MM.1S (cell line): ENCODE measurements around the gene TNFRSF14.
A peak's percentile ranks its signal among the peaks of the same experiment; 100 is the strongest.

Source experiments
- DNase-seq: peaks from one replicate; pipeline ENCODE4 v3.0.0-alpha.2; 2015
- H2AFZ ChIP-seq: fragments of 300-600 bp; sonication (generic); 2 replicates; pipeline ENCODE4 v1.6.0; 2016; ENCODE audit warnings: antibody characterized with exemption, low read length
- H3F3A ChIP-seq: fragments of 300-600 bp; sonication (generic); 2 replicates; pipeline ENCODE4 v1.6.1; 2016; ENCODE audit warnings: mild to moderate bottlenecking, antibody characterized with exemption, low read length, moderate library complexity, mixed read lengths; ENCODE audit not compliant: insufficient read depth
- H3K27ac ChIP-seq: fragments of 300-600 bp; sonication (generic); 2 replicates; pipeline ENCODE4 v1.5.1; 2016; ENCODE audit warnings: mild to moderate bottlenecking, low read length
- H3K27me3 ChIP-seq: fragments of 300-600 bp; sonication (generic); replicated peaks from 2 replicates; pipeline ENCODE4 v1.6.0; 2016; ENCODE audit warnings: low read length; ENCODE audit not compliant: insufficient read depth
- H3K36me3 ChIP-seq: fragments of 300-600 bp; sonication (generic); replicated peaks from 2 replicates; pipeline ENCODE4 v1.6.1; 2016; ENCODE audit warnings: mild to moderate bottlenecking, low read length, mixed read lengths; ENCODE audit not compliant: insufficient read depth
- H3K4me1 ChIP-seq: fragments of 300-600 bp; sonication (generic); 2 replicates; pipeline ENCODE4 v1.6.1; 2016; ENCODE audit warnings: low read length, mixed read lengths
- H3K4me2 ChIP-seq: fragments of 300-600 bp; sonication (generic); 2 replicates; pipeline ENCODE4 v1.6.0; 2016; ENCODE audit warnings: low read depth, low read length
- H3K4me3 ChIP-seq: fragments of 300-600 bp; sonication (generic); 2 replicates; pipeline ENCODE4 v1.5.1; 2016; ENCODE audit warnings: low read length, mixed read lengths
- H3K79me2 ChIP-seq: fragments of 300-600 bp; sonication (generic); 2 replicates; pipeline ENCODE4 v1.6.1; 2016; ENCODE audit warnings: mixed run types, low read length, mixed read lengths
- H3K9ac ChIP-seq: fragments of 300-600 bp; sonication (generic); 2 replicates; pipeline ENCODE4 v1.6.1; 2016; ENCODE audit warnings: low read length, mixed read lengths
- H3K9me2 ChIP-seq: fragments of 300-600 bp; sonication (generic); replicated peaks from 2 replicates; pipeline ENCODE4 v1.6.1; 2016; ENCODE audit warnings: mild to moderate bottlenecking, low read length, mixed read lengths; ENCODE audit not compliant: insufficient read depth
- H3K9me3 ChIP-seq: fragments of 300-600 bp; sonication (generic); replicated peaks from 2 replicates; pipeline ENCODE4 v1.6.1; 2016; ENCODE audit warnings: mild to moderate bottlenecking, low read length, mixed read lengths; ENCODE audit not compliant: insufficient read depth
- H4K20me1 ChIP-seq: fragments of 300-600 bp; sonication (generic); 2 replicates; pipeline ENCODE4 v1.6.1; 2016; ENCODE audit warnings: mild to moderate bottlenecking, low read length, moderate library complexity, mixed read lengths; ENCODE audit not compliant: insufficient read depth
- CTCF ChIP-seq: fragments of 300-600 bp; sonication (generic); IDR thresholded peaks from 2 replicates; pipeline ENCODE4 v1.5.1; 2016; ENCODE audit warnings: antibody characterized with exemption, low read length, mixed read lengths
- EZH2 ChIP-seq: fragments of 300-600 bp; sonication (generic); optimal IDR thresholded peaks from 2 replicates; pipeline ENCODE3; 2017; ENCODE audit warnings: low read depth, mild to moderate bottlenecking, antibody characterized with exemption, low read length, mixed read lengths
- EZH2phosphoT487 ChIP-seq: fragments of 300-600 bp; sonication (generic); IDR thresholded peaks from 2 replicates; pipeline ENCODE4 v1.6.1; 2018; ENCODE audit warnings: antibody characterized with exemption, low read length

Gene TNFRSF14

DNA sequence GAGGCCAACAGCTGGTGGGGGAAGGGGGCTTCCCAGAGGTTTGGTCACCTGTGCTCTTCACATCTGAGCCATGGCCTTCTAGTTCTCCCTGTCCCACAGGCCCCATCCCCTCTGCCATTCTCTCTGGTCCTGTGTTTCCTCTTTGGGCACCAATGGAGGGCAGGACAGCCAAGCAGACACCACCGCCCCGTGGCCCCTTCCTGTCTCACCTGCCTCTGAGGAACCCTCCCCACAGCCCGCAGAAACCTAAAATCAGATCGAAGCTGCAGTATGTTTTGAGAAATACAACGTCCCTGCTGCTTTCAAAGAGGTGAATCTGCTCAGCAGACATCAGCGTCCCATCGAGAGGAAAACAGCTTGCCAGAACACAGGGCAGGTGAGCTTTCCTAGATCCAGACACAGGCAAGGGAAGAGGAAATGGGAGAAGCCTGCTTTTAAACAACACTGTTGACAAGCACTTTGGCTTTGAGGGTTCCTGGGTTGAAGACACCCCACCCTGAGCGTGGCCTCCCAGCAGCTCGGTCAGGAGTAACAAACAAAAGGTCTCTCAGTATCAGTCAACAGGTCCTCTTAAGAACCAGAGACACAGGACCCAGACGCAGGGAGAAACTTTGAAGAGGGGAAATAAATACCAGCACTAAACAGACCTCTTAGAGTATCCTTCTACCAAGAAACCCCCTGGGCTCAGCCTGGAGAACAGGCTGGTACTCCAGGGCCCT is 32.1 kb upstream of the TNFRSF14 start:
- Histone ChIP-seq H3K27ac (no peak overlapping the region), H3K79me2 (peaks cover 54% of the 10 kb centered on the region), H3K4me3 (no peak overlapping the region), H3K9ac (no peak overlapping the region), H4K20me1 (peaks cover 24% of the 10 kb centered on the region; the same call in 1 of the 2 replicates), H3F3A (no peaks in the 10 kb centered on the region), H2AFZ (no peak overlapping the region), H3K27me3 (peaks cover 22% of the 10 kb centered on the region), H3K4me1 (peaks cover 13% of the 10 kb centered on the region), H3K9me2 (no peaks in the 10 kb centered on the region), H3K36me3 (no peaks in the 10 kb centered on the region; the same call in 1 of the 2 replicates), H3K4me2 (no peak overlapping the region), H3K9me3 (no peaks in the 10 kb centered on the region)
- TF ChIP-seq CTCF = no peak
- TF ChIP-seq EZH2 = no peak
- no peak for TF ChIP-seq EZH2phosphoT487
- no peak for DNase-seq

DNA sequence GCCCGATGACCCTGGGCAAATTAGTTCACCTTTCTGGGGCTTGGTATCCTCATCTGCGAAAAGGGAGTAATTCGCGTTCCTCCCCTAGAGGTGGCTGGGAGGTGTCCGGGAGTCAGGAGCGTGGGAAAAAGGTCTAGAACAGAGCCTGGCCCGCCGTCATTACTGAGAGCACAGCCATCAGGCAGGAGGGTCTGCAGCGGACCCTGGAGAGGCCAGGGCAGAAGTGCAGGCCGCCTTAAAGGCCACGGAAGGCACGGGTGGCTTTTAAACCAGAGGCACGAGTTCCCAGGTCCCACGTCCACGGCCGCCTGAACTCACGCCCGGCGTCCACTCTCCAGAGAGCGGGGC is 30.6 kb upstream of the TNFRSF14 start:
- Histone ChIP-seq H3K4me3 (peak overlapping the region; percentile 92), H3K79me2 (peaks cover 54% of the 10 kb centered on the region), H2AFZ (no peak overlapping the region), H3K4me1 (peaks cover 13% of the 10 kb centered on the region), H3K4me2 (peak overlapping the region; percentile 95), H3K27ac (no peak overlapping the region), H4K20me1 (peaks cover 24% of the 10 kb centered on the region; the same call in 1 of the 2 replicates), H3K9me2 (no peaks in the 10 kb centered on the region), H3K9ac (peak overlapping the region; percentile 78), H3K36me3 (no peaks in the 10 kb centered on the region; the same call in 1 of the 2 replicates), H3K27me3 (peaks cover 31% of the 10 kb centered on the region), H3F3A (no peaks in the 10 kb centered on the region), H3K9me3 (no peaks in the 10 kb centered on the region)
- DNase-seq = no peak
- no peak for TF ChIP-seq EZH2phosphoT487
- no peak for TF ChIP-seq CTCF
- TF ChIP-seq EZH2 = no peak

- no peaks in the 10 kb centered on the region; the same call in 1 of the 2 replicates for H3K36me3 ChIP-seq
- H3F3A ChIP-seq = no peaks in the 10 kb centered on the region
- peaks cover 38% of the 10 kb centered on the region for H3K27me3 ChIP-seq
- peak within 1 kb of the TSS; percentile 92 for H3K4me3 ChIP-seq
- H3K4me2 ChIP-seq = peak within 1 kb of the TSS; percentile 95
- H3K9me2 ChIP-seq = no peaks in the 10 kb centered on the region
- peaks cover 24% of the 10 kb centered on the region; the same call in 1 of the 2 replicates for H4K20me1 ChIP-seq
- no peak within 1 kb of the TSS for H3K27ac ChIP-seq
- peak; percentile 96 for DNase-seq
- peak within 1 kb of the TSS; percentile 43; the same call in 1 of the 2 replicates for H2AFZ ChIP-seq
- peak within 1 kb of the TSS; percentile 78 for H3K9ac ChIP-seq
- H3K9me3 ChIP-seq = no peaks in the 10 kb centered on the region
- H3K79me2 ChIP-seq = peaks cover 49% of the 10 kb centered on the region
- peaks cover 13% of the 10 kb centered on the region for H3K4me1 ChIP-seq
- TF ChIP-seq CTCF = no peak
- TF ChIP-seq EZH2 = no peak
- TF ChIP-seq EZH2phosphoT487 = no peak
Observed at GRCh38 chr1:2525920-2526823, 30.0 kb upstream of the TNFRSF14 start, which contains the start of gene PANK4. PANK4 (minus strand) TSS chr1:2526596; CDS start chr1:2526587, 9 bp downstream.
